ENCODE data around the gene SEZ6.

Gene SEZ6

GRCh38 chr17:28974451-28974850 lies 31.4 kb downstream of the SEZ6 start:
- DNase-seq: no peak

GRCh38 chr17:28973425-28973824 lies 32.4 kb downstream of the SEZ6 start:
- no peak for DNase-seq

GRCh38 chr17:28972437-28972836 lies 33.4 kb downstream of the SEZ6 start:
- DNase-seq: no peak

- DNase-seq: no peak
These were observed 35.0 kb downstream of the SEZ6 start for GRCh38 chr17:28970879-28971278.

GRCh38 chr17:28969706-28970393 lies 36.0 kb downstream of the SEZ6 start:
- DNase-seq: no peak

- no peak for DNase-seq
These were observed 36.9 kb downstream of the SEZ6 start for GRCh38 chr17:28968914-28969295.

GRCh38 chr17:28968231-28968913 lies 37.5 kb downstream of the SEZ6 start:
- DNase-seq: no peak

GRCh38 chr17:28967221-28968135 lies 38.4 kb downstream of the SEZ6 start:
- no peak for DNase-seq

GRCh38 chr17:28963841-28964240 lies 42.0 kb downstream of the SEZ6 start:
- DNase-seq: no peak

GRCh38 chr17:28963055-28963611 lies 42.7 kb downstream of the SEZ6 start:
- DNase-seq: no peak

GRCh38 chr17:28961391-28961790 lies 44.4 kb downstream of the SEZ6 start:
- DNase-seq: no peak

- DNase-seq: no peak
These were observed 45.4 kb downstream of the SEZ6 start for GRCh38 chr17:28960256-28961061.

GRCh38 chr17:28959471-28959871 lies 46.4 kb downstream of the SEZ6 start:
- no peak for DNase-seq

- no peak for DNase-seq
These were observed 46.9 kb downstream of the SEZ6 start for GRCh38 chr17:28958820-28959455.

GRCh38 chr17:28957992-28958355 lies 47.9 kb downstream of the SEZ6 start:
- DNase-seq: no peak

- no peak for DNase-seq
These were observed 48.4 kb downstream of the SEZ6 start for GRCh38 chr17:28957277-28957991.

GRCh38 chr17:28956861-28957260 lies 49.0 kb downstream of the SEZ6 start:
- no peak for DNase-seq

GRCh38 chr17:28956112-28956511 lies 49.7 kb downstream of the SEZ6 start:
- no peak for DNase-seq

- DNase-seq: no peak
These were observed 50.4 kb downstream of the SEZ6 start for GRCh38 chr17:28955408-28955807.

- DNase-seq: no peak
These were observed 50.9 kb downstream of the SEZ6 start for GRCh38 chr17:28954886-28955285.

- peak; percentile 44 for DNase-seq
These were observed 52.3 kb downstream of the SEZ6 start for GRCh38 chr17:28953444-28954118.

Measured in activated CD4-positive, alpha-beta T cell treated with anti-CD3 and anti-CD28 coated beads, Interleukin-2, amount 50 U/mL, for 1 hour (primary cell).